HG02798 (cell line): ENCODE results near the gene QSOX1.

ENCODE experiments used
- ATAC-seq: cut with Tn5 transposase; IDR thresholded peaks from one replicate; pipeline ENCODE4 v1.9.1; 2021; ENCODE audit warnings: mild to moderate bottlenecking; ENCODE audit not compliant: unreplicated experiment, poor library complexity

QSOX1 gene

GRCh38 chr1:180230791-180231505 lies 76.3 kb downstream of the QSOX1 start:
- ATAC-seq, result no peak

- no peak for ATAC-seq
Observed at GRCh38 chr1:180231506-180231921, 76.8 kb downstream of the QSOX1 start.

- no peak for ATAC-seq
Observed at GRCh38 chr1:180231936-180232335, 77.3 kb downstream of the QSOX1 start.

GRCh38 chr1:180232521-180233043 lies 77.9 kb downstream of the QSOX1 start:
- ATAC-seq, result no peak

GRCh38 chr1:180233191-180234011 lies 78.7 kb downstream of the QSOX1 start:
- no peak for ATAC-seq

GRCh38 chr1:180234369-180235076 lies 79.9 kb downstream of the QSOX1 start:
- no peak for ATAC-seq

- no peak for ATAC-seq
Observed at GRCh38 chr1:180235077-180235501, 80.4 kb downstream of the QSOX1 start.

- ATAC-seq, result no peak
Observed at GRCh38 chr1:180235502-180236239, 81.0 kb downstream of the QSOX1 start.

GRCh38 chr1:180236698-180237509 lies 82.2 kb downstream of the QSOX1 start:
- ATAC-seq, result no peak

- no peak for ATAC-seq
Observed at GRCh38 chr1:180237869-180238476, 83.3 kb downstream of the QSOX1 start.

GRCh38 chr1:180238675-180239074 lies 84.0 kb downstream of the QSOX1 start:
- ATAC-seq, result no peak

GRCh38 chr1:180239145-180240096 lies 84.8 kb downstream of the QSOX1 start:
- no peak for ATAC-seq

- no peak for ATAC-seq
Observed at GRCh38 chr1:180241716-180242544, 87.3 kb downstream of the QSOX1 start.

- no peak for ATAC-seq
Observed at GRCh38 chr1:180243517-180244221, 89.0 kb downstream of the QSOX1 start.

GRCh38 chr1:180244840-180245239 lies 90.2 kb downstream of the QSOX1 start:
- no peak for ATAC-seq

GRCh38 chr1:180246579-180246978 lies 91.9 kb downstream of the QSOX1 start:
- ATAC-seq, result no peak
